HG03159 (cell line): ENCODE results near the gene PSMA5.
"Not testable (repeated sequence)": the region's sequence is repeated elsewhere in the genome, so short reads cannot be mapped to it uniquely, and the experiment has no call there.

Experiments used
- ATAC-seq: cut with Tn5 transposase; IDR thresholded peaks from one replicate; pipeline ENCODE4 v1.9.1; 2021; ENCODE audit warnings: mild to moderate bottlenecking, moderate library complexity; ENCODE audit not compliant: unreplicated experiment

PSMA5 gene

GRCh38 chr1:109426281-109427170, at the start of gene PSMA5:
Gene PSMA5, minus strand, starts transcription at chr1:109426448. Its CDS starts 118 bp downstream, at chr1:109426330.
- peak; percentile 95 for ATAC-seq

- no peak for ATAC-seq
Observed at GRCh38 chr1:109475261-109475660, 49.0 kb upstream of the PSMA5 start.

GRCh38 chr1:109474697-109475096, 48.4 kb upstream of the PSMA5 start:
- ATAC-seq, result no peak

- not testable (repeated sequence) for ATAC-seq
Observed at GRCh38 chr1:109473284-109474057, 47.2 kb upstream of the PSMA5 start.

DNA sequence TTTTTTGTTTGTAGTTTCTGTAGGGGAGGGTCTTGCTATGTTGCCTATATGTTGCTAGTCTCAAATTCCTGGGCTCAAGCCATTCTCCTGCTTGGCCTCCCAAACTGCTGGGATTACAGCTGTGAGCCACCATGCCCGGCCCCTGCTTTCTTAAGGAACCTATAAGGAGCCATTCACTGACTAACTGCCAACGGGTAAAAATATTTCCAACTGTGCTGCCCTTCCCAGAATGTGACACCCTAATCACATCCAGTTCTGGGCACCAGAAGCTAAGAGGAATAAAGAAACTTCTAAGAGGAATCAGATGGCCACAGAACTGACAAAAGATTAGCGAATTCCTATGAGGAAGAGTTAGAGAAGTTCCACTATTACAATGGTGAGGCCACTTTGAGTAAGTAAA, 46.5 kb upstream of the PSMA5 start:
- no peak for ATAC-seq

GRCh38 chr1:109470245-109470644, 44.0 kb upstream of the PSMA5 start:
- ATAC-seq, result no peak

- no peak for ATAC-seq
Observed at GRCh38 chr1:109468903-109469302, 42.7 kb upstream of the PSMA5 start.

- no peak for ATAC-seq
Observed at GRCh38 chr1:109468061-109468460, 41.8 kb upstream of the PSMA5 start.

DNA sequence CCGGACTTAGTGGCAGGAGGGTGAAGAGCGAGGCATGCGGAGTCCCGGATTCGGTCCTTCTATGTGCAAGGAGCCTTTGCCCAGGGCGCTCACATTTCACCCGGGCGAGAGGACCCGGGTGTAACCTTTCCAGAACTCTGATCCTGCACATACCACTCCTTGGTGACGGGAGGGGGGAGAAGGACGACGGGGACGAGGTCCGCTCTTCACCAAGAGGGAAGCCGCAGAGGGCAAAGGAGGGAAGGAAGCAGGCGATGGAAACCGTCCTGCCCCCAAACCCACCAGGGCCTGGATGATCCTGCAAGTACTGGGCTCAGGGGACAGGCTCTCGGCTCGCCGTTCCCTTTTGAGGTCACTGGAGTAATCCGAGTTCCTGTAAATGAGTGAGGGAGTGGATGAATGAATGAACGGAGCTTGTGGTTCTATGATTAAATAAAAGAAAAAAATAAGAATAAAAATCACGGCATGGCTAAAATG, 41.1 kb upstream of the PSMA5 start:
- no peak for ATAC-seq

DNA sequence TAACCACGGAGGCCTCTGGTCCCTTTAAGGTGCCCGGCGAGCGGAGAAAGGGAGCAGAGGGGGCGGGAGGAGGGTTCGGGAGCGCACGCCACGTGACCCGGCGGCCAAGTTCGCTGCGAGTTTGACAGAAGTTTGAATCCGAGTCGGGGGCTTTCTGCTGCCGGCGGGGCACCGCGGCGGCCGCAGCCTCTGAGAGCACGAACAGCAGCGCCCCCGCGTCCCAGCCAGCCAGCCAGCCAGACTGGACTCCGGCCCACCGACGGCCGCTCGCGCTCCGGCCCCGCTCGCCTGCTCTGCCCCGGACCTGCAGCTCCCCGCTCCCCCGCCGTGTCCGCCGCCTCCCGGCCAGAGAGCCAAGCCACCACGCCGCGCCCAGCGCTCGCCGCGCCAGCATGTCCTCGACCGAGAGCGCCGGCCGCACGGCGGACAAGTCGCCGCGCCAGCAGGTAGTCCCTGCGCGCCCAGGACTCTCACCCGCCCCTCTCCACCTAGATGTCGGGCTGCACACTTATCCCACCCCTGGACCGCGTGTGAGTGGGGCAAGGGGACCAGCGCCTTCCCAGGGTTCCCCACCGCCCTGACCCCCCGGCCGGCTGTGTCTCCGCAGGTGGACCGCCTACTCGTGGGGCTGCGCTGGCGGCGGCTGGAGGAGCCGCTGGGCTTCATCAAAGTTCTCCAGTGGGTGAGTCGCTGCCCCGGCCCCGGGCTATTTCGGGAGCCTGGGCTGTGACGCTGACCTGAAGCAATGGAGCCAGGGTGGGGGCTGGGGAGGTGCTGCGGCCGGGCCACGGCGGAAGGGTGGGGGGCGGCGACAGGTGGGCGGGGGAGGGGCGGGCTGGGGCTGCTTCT, 40.4 kb upstream of the PSMA5 start, which contains the start of gene SYPL2:
Gene SYPL2 (plus strand): TSS at position 95 of the 849 bp plus-strand sequence. CDS start 298 bp downstream, at position 393.
- no peak for ATAC-seq

- ATAC-seq, result no peak
Observed at GRCh38 chr1:109466125-109466451, 39.8 kb upstream of the PSMA5 start.

GRCh38 chr1:109457819-109458218, 31.6 kb upstream of the PSMA5 start:
- no peak for ATAC-seq

- no peak for ATAC-seq
Observed at GRCh38 chr1:109454497-109455133, 28.4 kb upstream of the PSMA5 start.

- no peak for ATAC-seq
Observed at GRCh38 chr1:109447524-109447923, 21.3 kb upstream of the PSMA5 start.

GRCh38 chr1:109445949-109446695, 19.9 kb upstream of the PSMA5 start:
- not testable (repeated sequence) for ATAC-seq

- no peak for ATAC-seq
Observed at GRCh38 chr1:109444346-109444745, 18.1 kb upstream of the PSMA5 start.

- no peak for ATAC-seq
Observed at GRCh38 chr1:109443476-109443875, 17.2 kb upstream of the PSMA5 start.

GRCh38 chr1:109441069-109441468, 14.8 kb upstream of the PSMA5 start:
- ATAC-seq, result no peak

- ATAC-seq, result no peak
Observed at GRCh38 chr1:109438798-109439297, 12.6 kb upstream of the PSMA5 start.
